CD4-positive, alpha-beta T cell treated with Interleukin-2 at 100 ng/mL for 4 hours (primary cell): ENCODE data around the gene PHKB.

Source experiments
- DNase-seq: peaks from one replicate; pipeline ENCODE4 v3.0.0-alpha.2; 2020; ENCODE audit warnings: low spot score

Gene PHKB

GRCh38 chr16:47693226-47693625, 232.1 kb downstream of the PHKB start:
- no peak for DNase-seq

DNA sequence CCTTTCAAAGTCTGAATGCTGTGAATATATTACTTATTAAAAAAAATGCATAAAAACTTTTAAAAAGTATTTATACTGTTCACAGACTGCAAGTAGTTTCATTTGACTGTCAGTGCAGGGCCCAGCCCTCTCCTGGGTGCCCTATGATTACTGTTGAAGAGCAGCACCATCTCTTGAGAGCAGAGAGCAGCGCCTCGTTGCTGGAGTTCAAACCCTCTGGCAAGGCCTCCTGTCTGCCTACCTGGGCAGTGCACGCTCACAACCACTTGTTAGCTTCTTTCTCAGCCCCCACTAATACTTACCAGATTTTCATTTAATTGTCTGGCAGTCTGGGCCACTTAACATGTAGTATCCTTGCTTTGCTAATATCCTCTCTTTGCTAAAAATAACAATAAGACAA, 233.4 kb downstream of the PHKB start:
- no peak for DNase-seq

DNA sequence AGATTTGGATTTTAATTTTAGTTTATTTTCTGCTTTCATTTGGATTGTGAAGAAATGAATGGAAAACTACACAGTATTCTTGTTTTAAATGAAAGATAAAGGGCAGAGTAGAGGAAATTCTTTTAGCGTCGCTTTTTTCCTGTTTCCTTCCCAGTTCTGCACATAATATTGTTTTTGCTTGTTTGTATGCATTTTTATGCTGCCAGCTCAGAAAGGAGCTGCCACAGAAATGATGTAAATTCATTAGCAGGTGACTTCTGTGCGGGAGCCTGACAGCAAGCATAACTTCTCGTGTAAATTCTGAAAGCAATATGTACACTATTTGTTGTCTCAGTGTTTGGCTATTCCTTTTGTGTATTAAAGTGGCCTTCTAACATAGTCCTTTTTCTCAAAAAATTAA, 234.6 kb downstream of the PHKB start:
- no peak for DNase-seq

- DNase-seq: no peak
Measured at GRCh38 chr16:47697826-47698225, 236.7 kb downstream of the PHKB start.

DNA sequence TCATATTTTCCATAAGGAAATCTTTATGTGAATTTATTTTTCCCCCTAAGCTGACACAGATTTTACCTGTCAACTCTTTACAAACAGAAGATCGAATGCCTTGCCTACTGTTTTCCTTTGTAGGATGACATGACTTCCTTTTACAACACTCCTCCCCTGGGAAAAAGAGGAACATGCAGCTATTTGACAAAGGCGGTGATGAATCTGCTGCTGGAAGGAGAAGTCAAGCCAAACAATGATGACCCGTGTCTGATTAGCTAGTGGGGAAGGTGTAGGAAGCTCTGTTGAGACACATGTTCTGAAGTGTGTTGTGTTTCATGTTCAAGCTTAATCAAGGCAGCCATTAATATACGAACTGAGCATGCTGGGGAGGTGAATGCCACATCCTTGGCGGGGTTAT, 238.0 kb downstream of the PHKB start:
- no peak for DNase-seq

GRCh38 chr16:47700857-47701587, 239.9 kb downstream of the PHKB start:
- no peak for DNase-seq

DNA sequence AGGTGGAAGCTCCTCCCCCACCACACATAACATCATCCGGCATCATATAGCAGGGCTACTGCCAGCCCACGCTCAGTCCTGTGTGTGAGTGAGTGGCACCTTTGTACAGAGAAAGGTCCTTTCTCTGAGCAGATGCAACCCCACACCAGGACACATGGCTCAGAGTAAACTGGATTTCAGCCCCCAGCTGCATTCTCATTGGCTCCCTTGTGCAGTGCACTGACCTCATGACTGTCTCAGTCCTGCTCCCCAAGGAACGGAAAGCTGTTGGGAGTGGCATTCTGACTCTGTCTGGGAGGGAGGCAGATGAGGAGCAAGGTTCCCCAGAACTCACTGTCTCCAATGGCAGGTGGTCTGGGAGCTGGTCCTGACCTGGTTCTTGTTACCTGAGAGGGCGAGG, 244.1 kb downstream of the PHKB start:
- DNase-seq: no peak

DNA sequence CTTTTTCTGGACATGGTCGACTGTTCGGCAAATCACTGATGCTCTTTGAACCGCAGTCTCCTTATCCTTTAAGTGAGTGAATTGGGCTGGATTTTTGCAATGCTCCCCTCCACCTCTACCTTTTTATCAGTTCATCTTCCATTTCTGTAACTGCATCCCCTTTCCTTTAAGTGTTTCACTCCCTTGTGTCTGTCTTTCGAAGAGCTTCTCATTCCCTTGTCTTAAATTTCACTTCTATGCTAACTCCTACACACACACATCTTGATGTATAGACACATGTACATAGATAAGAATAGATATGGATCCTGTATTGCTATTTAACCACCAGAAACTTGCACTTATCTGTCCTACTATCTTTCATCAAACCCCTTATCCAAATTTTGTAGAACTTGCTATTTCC, 250.7 kb downstream of the PHKB start:
- no peak for DNase-seq

- DNase-seq: no peak
Measured at GRCh38 chr16:47712276-47713224, 251.4 kb downstream of the PHKB start.

DNA sequence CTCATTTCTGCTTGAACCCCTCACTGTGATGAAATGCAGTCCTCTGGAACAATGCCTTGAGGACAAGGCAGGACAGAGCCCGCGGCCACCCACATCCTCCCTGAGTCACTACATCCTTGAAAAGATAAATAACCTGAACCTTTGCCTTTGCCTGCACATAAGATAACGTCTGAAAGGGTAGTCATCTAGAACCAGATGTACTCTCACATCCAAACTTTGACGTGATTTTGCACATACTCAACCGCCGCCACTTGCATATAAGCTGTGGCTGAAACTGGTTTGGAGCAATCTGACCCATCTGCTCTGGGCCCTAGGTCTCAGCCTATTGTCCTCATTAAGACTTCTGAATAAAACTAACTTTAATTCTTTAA, 252.1 kb downstream of the PHKB start:
- no peak for DNase-seq

GRCh38 chr16:47715442-47716083, 254.4 kb downstream of the PHKB start:
- no peak for DNase-seq

DNA sequence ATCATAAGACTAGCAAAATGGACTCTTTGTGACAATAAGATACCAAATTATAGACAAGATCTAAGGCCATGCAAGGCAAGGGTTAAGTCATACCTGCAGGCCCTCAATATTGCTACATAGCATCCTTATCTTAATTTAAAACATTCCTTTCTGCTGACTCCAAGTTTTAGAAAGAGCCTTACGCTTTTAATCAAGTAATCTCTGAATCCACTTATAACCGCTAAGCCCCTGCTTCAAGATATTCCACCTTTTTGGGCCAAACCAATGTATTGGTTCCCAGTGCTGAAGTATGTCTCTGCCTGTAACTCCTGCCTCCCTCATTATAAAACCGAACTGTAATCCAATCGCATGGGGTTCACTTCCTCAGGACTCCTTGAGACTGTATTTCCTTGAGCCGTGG, 255.4 kb downstream of the PHKB start:
- no peak for DNase-seq

- DNase-seq: no peak
Measured at GRCh38 chr16:47719713-47720112, 258.6 kb downstream of the PHKB start.

- DNase-seq: no peak
Measured at GRCh38 chr16:47721006-47721637, 260.0 kb downstream of the PHKB start.

GRCh38 chr16:47722046-47722445, 260.9 kb downstream of the PHKB start:
- DNase-seq: no peak

GRCh38 chr16:47724115-47724785, 263.1 kb downstream of the PHKB start:
- no peak for DNase-seq

DNA sequence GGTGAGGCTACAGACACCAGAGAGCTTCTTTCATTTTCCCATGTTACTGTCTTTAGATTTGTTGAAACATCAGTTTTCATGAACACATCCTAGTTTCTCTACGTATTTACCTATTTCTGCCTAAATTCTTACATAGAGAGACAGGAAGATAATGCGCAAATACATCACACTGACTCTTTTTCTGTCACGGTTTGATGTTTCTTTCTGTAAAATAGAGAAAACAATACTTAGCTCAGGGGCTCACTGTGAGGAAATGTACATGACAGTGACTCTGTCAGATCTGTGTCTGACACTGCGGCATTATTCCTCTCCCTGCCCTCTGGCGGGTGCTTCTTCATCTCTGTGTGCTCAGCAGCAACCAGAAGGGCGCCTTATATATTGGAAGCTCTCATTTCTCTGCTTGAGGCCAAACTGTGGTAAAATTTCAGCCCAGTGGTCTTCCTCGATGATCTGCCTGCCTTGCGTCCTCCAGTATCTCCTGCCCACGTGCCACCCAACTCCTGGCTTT, 264.1 kb downstream of the PHKB start:
- no peak for DNase-seq

- DNase-seq: no peak
Measured at GRCh38 chr16:47726031-47726675, 265.0 kb downstream of the PHKB start.

GRCh38 chr16:47727131-47727530, 266.0 kb downstream of the PHKB start:
- no peak for DNase-seq

- no peak for DNase-seq
Measured at GRCh38 chr16:47728205-47728604, 267.1 kb downstream of the PHKB start.

- no peak for DNase-seq
Measured at GRCh38 chr16:47729701-47730100, 268.6 kb downstream of the PHKB start.
